Measurements from ENCODE around the gene PPP1R3F.
"Not testable (repeated sequence)": the region's sequence is repeated elsewhere in the genome, so short reads cannot be mapped to it uniquely, and the experiment has no call there.

The PPP1R3F gene

DNA sequence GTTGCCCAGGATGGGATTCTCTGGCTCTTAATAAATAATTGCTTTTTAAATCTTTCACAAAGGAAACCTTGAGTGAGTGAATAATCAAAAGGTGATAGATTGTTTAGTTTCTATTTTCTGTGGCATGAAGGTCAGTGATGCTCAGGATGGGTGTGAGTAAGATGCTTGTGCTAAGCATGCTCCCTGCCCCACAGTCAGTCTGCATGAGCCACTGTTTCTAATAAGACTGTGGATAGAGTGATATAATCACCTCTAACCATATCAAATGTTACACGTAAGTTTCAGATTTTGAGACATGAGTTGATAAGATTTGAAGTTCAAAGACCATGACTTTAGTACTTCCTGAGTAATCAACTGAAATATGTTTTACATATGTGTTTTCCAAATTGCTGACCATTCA lies 31.1 kb downstream of the PPP1R3F start:
- ATAC-seq = no peak
- no peak for TF ChIP-seq ARNTL (CRISPR knock-in tag; IDR thresholded peaks at IDR 0.05; ENCODE audit: borderline replicate concordance, low read depth)
- no peak for TF ChIP-seq OSR1 (CRISPR knock-in tag; IDR thresholded peaks at IDR 0.05)
- TF ChIP-seq POU6F1 (CRISPR knock-in tag; IDR thresholded peaks at IDR 0.05; ENCODE audit: borderline replicate concordance, low read depth) = no peak
- no peak for TF ChIP-seq PPARA (CRISPR knock-in tag; IDR thresholded peaks at IDR 0.05; ENCODE audit: borderline replicate concordance)
- TF ChIP-seq ISL1 (CRISPR knock-in tag; IDR thresholded peaks at IDR 0.05) = no peak
- TF ChIP-seq TSHZ2 (CRISPR knock-in tag; IDR thresholded peaks at IDR 0.05) = no peak
- TF ChIP-seq ZNF565 (CRISPR knock-in tag; conservative IDR thresholded peaks at IDR 0.05; ENCODE audit: low read depth) = no peak
- no peak for TF ChIP-seq BACH2 (CRISPR knock-in tag; IDR thresholded peaks at IDR 0.05; ENCODE audit: borderline replicate concordance)
- TF ChIP-seq TOX (CRISPR knock-in tag; IDR thresholded peaks at IDR 0.05; ENCODE audit: borderline replicate concordance) = no peak
- TF ChIP-seq, protein P1, sequence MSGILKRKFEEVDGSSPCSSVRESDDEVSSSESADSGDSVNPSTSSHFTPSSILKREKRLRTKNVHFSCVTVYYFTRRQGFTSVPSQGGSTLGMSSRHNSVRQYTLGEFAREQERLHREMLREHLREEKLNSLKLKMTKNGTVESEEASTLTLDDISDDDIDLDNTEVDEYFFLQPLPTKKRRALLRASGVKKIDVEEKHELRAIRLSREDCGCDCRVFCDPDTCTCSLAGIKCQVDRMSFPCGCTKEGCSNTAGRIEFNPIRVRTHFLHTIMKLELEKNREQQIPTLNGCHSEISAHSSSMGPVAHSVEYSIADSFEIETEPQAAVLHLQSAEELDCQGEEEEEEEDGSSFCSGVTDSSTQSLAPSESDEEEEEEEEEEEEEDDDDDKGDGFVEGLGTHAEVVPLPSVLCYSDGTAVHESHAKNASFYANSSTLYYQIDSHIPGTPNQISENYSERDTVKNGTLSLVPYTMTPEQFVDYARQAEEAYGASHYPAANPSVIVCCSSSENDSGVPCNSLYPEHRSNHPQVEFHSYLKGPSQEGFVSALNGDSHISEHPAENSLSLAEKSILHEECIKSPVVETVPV (CRISPR knock-in tag; IDR thresholded peaks at IDR 0.05) = no peak
- TF ChIP-seq CREB5 (CRISPR knock-in tag; IDR thresholded peaks at IDR 0.05; ENCODE audit: low read depth) = no peak
- TF ChIP-seq CSDC2 (CRISPR knock-in tag; IDR thresholded peaks at IDR 0.05) = no peak
- TF ChIP-seq ZFP30 (CRISPR knock-in tag; IDR thresholded peaks at IDR 0.05) = no peak
- TF ChIP-seq, protein P2, sequence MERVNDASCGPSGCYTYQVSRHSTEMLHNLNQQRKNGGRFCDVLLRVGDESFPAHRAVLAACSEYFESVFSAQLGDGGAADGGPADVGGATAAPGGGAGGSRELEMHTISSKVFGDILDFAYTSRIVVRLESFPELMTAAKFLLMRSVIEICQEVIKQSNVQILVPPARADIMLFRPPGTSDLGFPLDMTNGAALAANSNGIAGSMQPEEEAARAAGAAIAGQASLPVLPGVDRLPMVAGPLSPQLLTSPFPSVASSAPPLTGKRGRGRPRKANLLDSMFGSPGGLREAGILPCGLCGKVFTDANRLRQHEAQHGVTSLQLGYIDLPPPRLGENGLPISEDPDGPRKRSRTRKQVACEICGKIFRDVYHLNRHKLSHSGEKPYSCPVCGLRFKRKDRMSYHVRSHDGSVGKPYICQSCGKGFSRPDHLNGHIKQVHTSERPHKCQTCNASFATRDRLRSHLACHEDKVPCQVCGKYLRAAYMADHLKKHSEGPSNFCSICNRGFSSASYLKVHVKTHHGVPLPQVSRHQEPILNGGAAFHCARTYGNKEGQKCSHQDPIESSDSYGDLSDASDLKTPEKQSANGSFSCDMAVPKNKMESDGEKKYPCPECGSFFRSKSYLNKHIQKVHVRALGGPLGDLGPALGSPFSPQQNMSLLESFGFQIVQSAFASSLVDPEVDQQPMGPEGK (CRISPR knock-in tag; IDR thresholded peaks at IDR 0.05; ENCODE audit: borderline replicate concordance) = no peak
- TF ChIP-seq ESRRG (CRISPR knock-in tag; IDR thresholded peaks at IDR 0.05) = no peak
- TF ChIP-seq ZFP3 (CRISPR knock-in tag; IDR thresholded peaks at IDR 0.05) = no peak
- TF ChIP-seq GLIS3 (CRISPR knock-in tag; IDR thresholded peaks at IDR 0.05) = no peak
- TF ChIP-seq RARB (CRISPR knock-in tag; IDR thresholded peaks at IDR 0.05) = no peak

- TF ChIP-seq POU6F1 (CRISPR knock-in tag; IDR thresholded peaks at IDR 0.05; ENCODE audit: borderline replicate concordance, low read depth) (no peak), PPARA (CRISPR knock-in tag; IDR thresholded peaks at IDR 0.05; ENCODE audit: borderline replicate concordance) (no peak), BACH2 (CRISPR knock-in tag; IDR thresholded peaks at IDR 0.05; ENCODE audit: borderline replicate concordance) (no peak), CREB5 (CRISPR knock-in tag; IDR thresholded peaks at IDR 0.05; ENCODE audit: low read depth) (no peak), RARB (CRISPR knock-in tag; IDR thresholded peaks at IDR 0.05) (no peak)
- TF ChIP-seq, protein P2 (CRISPR knock-in tag; IDR thresholded peaks at IDR 0.05; ENCODE audit: borderline replicate concordance) = no peak
- ATAC-seq = no peak
Observed at GRCh38 chrX:49303346-49303745, 33.8 kb downstream of the PPP1R3F start, which contains the start of gene GAGE10. TSS of gene GAGE10 (plus strand) at chrX:49303646. CDS start at chrX:49304860, 1,214 bp downstream.

DNA sequence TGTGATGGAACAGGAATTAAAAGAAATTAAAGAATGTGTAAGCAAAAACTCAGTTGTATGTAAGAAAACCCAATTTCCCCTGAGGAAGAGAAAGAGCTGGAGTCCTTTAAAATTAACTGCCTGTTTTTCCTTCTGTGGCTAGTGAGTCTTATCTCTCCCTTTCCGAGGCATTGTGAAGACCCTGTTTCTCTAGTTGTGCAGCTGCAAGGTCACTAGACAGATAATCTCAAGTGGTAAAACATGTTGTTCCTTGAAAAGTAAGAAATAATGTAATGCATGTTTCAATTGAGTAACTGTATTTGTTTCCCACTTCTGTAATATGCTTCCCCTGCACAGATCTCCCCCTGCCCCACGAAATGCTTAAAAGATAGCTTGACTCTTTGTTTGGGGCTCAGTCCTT lies 38.2 kb downstream of the PPP1R3F start:
- not testable (repeated sequence) for ATAC-seq

Measured in SK-N-SH treated with all-trans-retinoic acid at 6 μM for 48 hours (cell line).